ENCODE data around the gene HP1BP3. TPM values are rescaled to one million over a fixed set of nuclear protein-coding genes. Genes with fewer than 3 reads are reported as not detected.

HP1BP3 gene
- total RNA-seq, 1 donor from 2014 or later: 228 TPM

GRCh38 chr1:20771780-20772179 lies 15.3 kb downstream of the HP1BP3 start:
- Mint-ChIP-seq H3K4me1 (ENCODE audit: unreplicated experiment) (no peaks in the 10 kb centered on the region), H3K4me3 (ENCODE audit: unreplicated experiment) (no peak overlapping the region), H3K27ac (ENCODE audit: unreplicated experiment) (no peak overlapping the region), H3K36me3 (ENCODE audit: unreplicated experiment) (peaks cover 51% of the 10 kb centered on the region), H3K27me3 (ENCODE audit: unreplicated experiment) (no peaks in the 10 kb centered on the region), H3K9me3 (ENCODE audit: unreplicated experiment) (no peaks in the 10 kb centered on the region)
- no peak for DNase-seq (ENCODE audit: extremely low spot score, unreplicated experiment)
- TF ChIP-seq CTCF (IDR thresholded peaks at IDR 0.05): no peak

- DNase-seq (ENCODE audit: extremely low spot score, unreplicated experiment): no peak
- H3K27me3 Mint-ChIP-seq (ENCODE audit: unreplicated experiment): no peaks in the 10 kb centered on the region
- no peak overlapping the region for H3K27ac Mint-ChIP-seq (ENCODE audit: unreplicated experiment)
- no peaks in the 10 kb centered on the region for H3K9me3 Mint-ChIP-seq (ENCODE audit: unreplicated experiment)
- no peaks in the 10 kb centered on the region for H3K4me1 Mint-ChIP-seq (ENCODE audit: unreplicated experiment)
- TF ChIP-seq CTCF (IDR thresholded peaks at IDR 0.05): no peak
- peaks cover 54% of the 10 kb centered on the region for H3K36me3 Mint-ChIP-seq (ENCODE audit: unreplicated experiment)
- H3K4me3 Mint-ChIP-seq (ENCODE audit: unreplicated experiment): no peak overlapping the region
These were observed 16.6 kb downstream of the HP1BP3 start for GRCh38 chr1:20770314-20771087.

- peaks cover 51% of the 10 kb centered on the region for H3K36me3 Mint-ChIP-seq (ENCODE audit: unreplicated experiment)
- H3K4me1 Mint-ChIP-seq (ENCODE audit: unreplicated experiment): no peaks in the 10 kb centered on the region
- TF ChIP-seq CTCF (IDR thresholded peaks at IDR 0.05): no peak
- no peaks in the 10 kb centered on the region for H3K27me3 Mint-ChIP-seq (ENCODE audit: unreplicated experiment)
- H3K4me3 Mint-ChIP-seq (ENCODE audit: unreplicated experiment): no peak overlapping the region
- H3K27ac Mint-ChIP-seq (ENCODE audit: unreplicated experiment): no peak overlapping the region
- no peaks in the 10 kb centered on the region for H3K9me3 Mint-ChIP-seq (ENCODE audit: unreplicated experiment)
- no peak for DNase-seq (ENCODE audit: extremely low spot score, unreplicated experiment)
These were observed 19.8 kb downstream of the HP1BP3 start for GRCh38 chr1:20767271-20767670.

- Mint-ChIP-seq H3K36me3 (ENCODE audit: unreplicated experiment) (peaks cover 53% of the 10 kb centered on the region), H3K27ac (ENCODE audit: unreplicated experiment) (no peak overlapping the region), H3K9me3 (ENCODE audit: unreplicated experiment) (no peaks in the 10 kb centered on the region), H3K27me3 (ENCODE audit: unreplicated experiment) (no peaks in the 10 kb centered on the region), H3K4me3 (ENCODE audit: unreplicated experiment) (no peak overlapping the region), H3K4me1 (ENCODE audit: unreplicated experiment) (no peaks in the 10 kb centered on the region)
- no peak for DNase-seq (ENCODE audit: extremely low spot score, unreplicated experiment)
- TF ChIP-seq CTCF (IDR thresholded peaks at IDR 0.05): no peak
These were observed 23.7 kb downstream of the HP1BP3 start for GRCh38 chr1:20763417-20763816.

- TF ChIP-seq CTCF (IDR thresholded peaks at IDR 0.05): no peak
- Mint-ChIP-seq H3K27me3 (ENCODE audit: unreplicated experiment) (no peaks in the 10 kb centered on the region), H3K27ac (ENCODE audit: unreplicated experiment) (no peak overlapping the region), H3K4me1 (ENCODE audit: unreplicated experiment) (no peaks in the 10 kb centered on the region), H3K36me3 (ENCODE audit: unreplicated experiment) (peaks cover 61% of the 10 kb centered on the region), H3K4me3 (ENCODE audit: unreplicated experiment) (no peak overlapping the region), H3K9me3 (ENCODE audit: unreplicated experiment) (no peaks in the 10 kb centered on the region)
- DNase-seq (ENCODE audit: extremely low spot score, unreplicated experiment): no peak
These were observed 26.8 kb downstream of the HP1BP3 start for GRCh38 chr1:20760322-20760721.
